Measurements from ENCODE around the gene GIMAP2.

GIMAP2 gene

GRCh38 chr7:150738591-150739001 is 53.1 kb downstream of the GIMAP2 start:
- peaks cover 0 to 8% of the 10 kb centered on the region in 2 donors for H3K36me3 ChIP-seq (ENCODE audit: control insufficient read depth in 2 of 2, insufficient read depth in 2 of 2, low read length in 2 of 2)
- peaks cover 0 to 3% of the 10 kb centered on the region in 2 donors for H3K4me1 ChIP-seq (ENCODE audit: control insufficient read depth in 2 of 2, insufficient read depth in 2 of 2, low read length in 2 of 2)
- peak overlapping the region; percentile 34 to 43 for H3K9ac ChIP-seq (ENCODE audit: low read depth in 1 of 2, low read length in 2 of 2)
- peak overlapping the region; percentile 47 to 81 for H3K4me3 ChIP-seq (ENCODE audit: low read length in 2 of 2)
- no peaks in the 10 kb centered on the region for H3K9me3 ChIP-seq (ENCODE audit: control insufficient read depth in 2 of 2, low read length in 2 of 2)
- peak overlapping the region; percentile 72 to 74 for H3K27ac ChIP-seq (ENCODE audit: low read depth in 2 of 2, low read length in 2 of 2)
- peaks cover 0 to 3% of the 10 kb centered on the region in 2 donors for H3K27me3 ChIP-seq (ENCODE audit: control insufficient read depth in 2 of 2, insufficient read depth in 2 of 2, low read length in 2 of 2)

GRCh38 chr7:150739033-150739432 is 53.5 kb downstream of the GIMAP2 start:
- H3K36me3 ChIP-seq (ENCODE audit: control insufficient read depth in 2 of 2, insufficient read depth in 2 of 2, low read length in 2 of 2) = peaks cover 0 to 8% of the 10 kb centered on the region in 2 donors
- peaks cover 0 to 3% of the 10 kb centered on the region in 2 donors for H3K27me3 ChIP-seq (ENCODE audit: control insufficient read depth in 2 of 2, insufficient read depth in 2 of 2, low read length in 2 of 2)
- no peak overlapping the region for H3K9ac ChIP-seq (ENCODE audit: low read depth in 1 of 2, low read length in 2 of 2)
- H3K4me3 ChIP-seq (ENCODE audit: low read length in 2 of 2) = peak overlapping the region; percentile 47 to 81
- H3K9me3 ChIP-seq (ENCODE audit: control insufficient read depth in 2 of 2, low read length in 2 of 2) = no peaks in the 10 kb centered on the region
- peaks cover 0 to 3% of the 10 kb centered on the region in 2 donors for H3K4me1 ChIP-seq (ENCODE audit: control insufficient read depth in 2 of 2, insufficient read depth in 2 of 2, low read length in 2 of 2)
- H3K27ac ChIP-seq (ENCODE audit: low read depth in 2 of 2, low read length in 2 of 2) = peak overlapping the region; percentile 72 to 74

- Histone ChIP-seq H3K9me3 (ENCODE audit: control insufficient read depth in 2 of 2, low read length in 2 of 2) (no peaks in the 10 kb centered on the region), H3K36me3 (ENCODE audit: control insufficient read depth in 2 of 2, insufficient read depth in 2 of 2, low read length in 2 of 2) (peaks cover 0 to 8% of the 10 kb centered on the region in 2 donors), H3K4me1 (ENCODE audit: control insufficient read depth in 2 of 2, insufficient read depth in 2 of 2, low read length in 2 of 2) (peaks cover 0 to 3% of the 10 kb centered on the region in 2 donors), H3K9ac (ENCODE audit: low read depth in 1 of 2, low read length in 2 of 2) (peak overlapping the region in 1 of 2 donors; percentile 26), H3K27ac (ENCODE audit: low read depth in 2 of 2, low read length in 2 of 2) (peak overlapping the region in 1 of 2 donors; percentile 13), H3K27me3 (ENCODE audit: control insufficient read depth in 2 of 2, insufficient read depth in 2 of 2, low read length in 2 of 2) (peaks cover 0 to 3% of the 10 kb centered on the region in 2 donors), H3K4me3 (ENCODE audit: low read length in 2 of 2) (peak overlapping the region; percentile 55 to 81)
Measured at GRCh38 chr7:150740053-150740452, 54.5 kb downstream of the GIMAP2 start.

GRCh38 chr7:150742286-150742968 is 56.9 kb downstream of the GIMAP2 start:
- Histone ChIP-seq H3K9me3 (ENCODE audit: control insufficient read depth in 2 of 2, low read length in 2 of 2) (no peaks in the 10 kb centered on the region), H3K27ac (ENCODE audit: low read depth in 2 of 2, low read length in 2 of 2) (peak overlapping the region in 1 of 2 donors; percentile 1), H3K9ac (ENCODE audit: low read depth in 1 of 2, low read length in 2 of 2) (no peak overlapping the region), H3K36me3 (ENCODE audit: control insufficient read depth in 2 of 2, insufficient read depth in 2 of 2, low read length in 2 of 2) (peaks cover 0 to 8% of the 10 kb centered on the region in 2 donors), H3K4me1 (ENCODE audit: control insufficient read depth in 2 of 2, insufficient read depth in 2 of 2, low read length in 2 of 2) (peaks cover 0 to 3% of the 10 kb centered on the region in 2 donors), H3K4me3 (ENCODE audit: low read length in 2 of 2) (peak overlapping the region in 1 of 2 donors; percentile 46), H3K27me3 (ENCODE audit: control insufficient read depth in 2 of 2, insufficient read depth in 2 of 2, low read length in 2 of 2) (peaks cover 0 to 3% of the 10 kb centered on the region in 2 donors)
